SK-N-SH (cell line): Measurements from ENCODE around the gene TRPT1. TPM values are rescaled to one million over a fixed set of nuclear protein-coding genes. Genes with fewer than 3 reads are reported as not detected.

Source experiments
- CTCF ChIA-PET: fragments of 300-600, 350-600 bp; formaldehyde crosslinking; extraction: SDS; loops from one replicate; lab custom pipeline; 2021; lab: Yijun Ruan, JAX
- POLR2A ChIA-PET: fragments of 350-600 bp; sonication (Branson Sonifier 250); formaldehyde crosslinking; extraction: SDS; loops from one replicate; lab custom pipeline; 2020; ENCODE audit warnings: antibody characterized with exemption, inconsistent platforms; lab: Yijun Ruan, JAX
- DNase-seq: peaks from one replicate; pipeline ENCODE4 v3.0.0; 2012
- H2AFZ ChIP-seq: fragments of 200-600 bp; sonication (generic); 2 replicates; pipeline ENCODE4 v1.8.1; 2016; ENCODE audit warnings: antibody characterized with exemption, mild to moderate bottlenecking, low read depth
- H3F3A ChIP-seq: fragments of 200-600 bp; sonication (generic); replicated peaks from 2 replicates; pipeline ENCODE3; 2016; ENCODE audit warnings: antibody characterized with exemption, mild to moderate bottlenecking; ENCODE audit not compliant: insufficient read depth
- H3K27ac ChIP-seq, 2 experiments: fragments of 200-500 bp in 1 of 2; fragments of 200-600 bp in 1 of 2; sonication (Bioruptor generic) in 1 of 2; sonication (generic), shearing (Covaris generic) in 1 of 2; 2 replicates each; pipeline versions ENCODE4 v1.5.1 to v1.6.1; 2014 to 2016; ENCODE audit warnings: low read depth in 2 of 2, inconsistent platforms in 1 of 2, low read length in 1 of 2, mild to moderate bottlenecking in 1 of 2, mixed read lengths in 1 of 2
- H3K27me3 ChIP-seq: fragments of 200-600 bp; sonication (generic), shearing (Covaris generic); 2 replicates; pipeline ENCODE4 v1.6.1; 2016; ENCODE audit warnings: mixed run types; ENCODE audit not compliant: insufficient read depth
- H3K36me3 ChIP-seq, 2 experiments: fragments of 200-500 bp in 1 of 2; fragments of 200-600 bp in 1 of 2; sonication (Bioruptor generic) in 1 of 2; sonication (generic) in 1 of 2; replicated peaks in 1 of 2; 2 replicates each; pipeline versions ENCODE3 to v1.5.1; 2014 to 2016; ENCODE audit warnings: low read length in 1 of 2, mild to moderate bottlenecking in 1 of 2; ENCODE audit not compliant: insufficient read depth in 2 of 2, control insufficient read depth in 1 of 2
- H3K4me1 ChIP-seq, 2 experiments: fragments of 200-500 bp in 1 of 2; fragments of 200-600 bp in 1 of 2; sonication (Bioruptor generic) in 1 of 2; sonication (generic), shearing (Covaris generic) in 1 of 2; 2 replicates each; pipeline versions ENCODE4 v1.5.1 to v1.6.1; 2014 to 2016; ENCODE audit warnings: low read depth in 1 of 2, low read length in 1 of 2, mixed run types in 1 of 2; ENCODE audit not compliant: insufficient read depth in 2 of 2, control insufficient read depth in 1 of 2
- H3K4me2 ChIP-seq: fragments of 200-600 bp; sonication (generic), shearing (Covaris generic); 2 replicates; pipeline ENCODE4 v1.6.1; 2017; ENCODE audit warnings: mixed run types
- H3K4me3 ChIP-seq, 2 experiments: fragments of 200-500 bp in 1 of 2; fragments of 200-600 bp in 1 of 2; sonication (Bioruptor generic) in 1 of 2; sonication (generic), shearing (Covaris generic) in 1 of 2; 2 replicates each; pipeline versions ENCODE4 v1.5.1 to v1.8.1; 2014 to 2016; ENCODE audit warnings: low read depth in 2 of 2, inconsistent platforms in 1 of 2, low read length in 1 of 2, mild to moderate bottlenecking in 1 of 2, mixed read lengths in 1 of 2, moderate library complexity in 1 of 2
- H3K79me2 ChIP-seq: fragments of 200-600 bp; sonication (generic); 2 replicates; pipeline ENCODE4 v1.8.1; 2017; ENCODE audit warnings: mild to moderate bottlenecking; ENCODE audit not compliant: insufficient read depth
- H3K9ac ChIP-seq: fragments of 200-600 bp; sonication (generic); 2 replicates; pipeline ENCODE4 v1.6.1; 2017; ENCODE audit warnings: mixed run types
- H3K9me2 ChIP-seq: fragments of 200-600 bp; sonication (generic); 2 replicates; pipeline ENCODE4 v1.6.1; 2017; ENCODE audit warnings: mixed run types
- H3K9me3 ChIP-seq: fragments of 200-600 bp; sonication (generic); 2 replicates; pipeline ENCODE4 v1.6.1; 2017; ENCODE audit warnings: mixed run types, mild to moderate bottlenecking, moderate library complexity
- H4K20me1 ChIP-seq: fragments of 200-600 bp; sonication (generic); 2 replicates; pipeline ENCODE4 v1.6.1; 2017; ENCODE audit warnings: mild to moderate bottlenecking, mixed run types; ENCODE audit not compliant: insufficient read depth
- ELF1 ChIP-seq: IDR thresholded peaks from 2 replicates; pipeline ENCODE4 v1.4.0; 2012
- FOXM1 ChIP-seq: IDR thresholded peaks from 2 replicates; pipeline ENCODE4 v1.4.0; 2012; ENCODE audit warnings: low read depth, mild to moderate bottlenecking
- MXI1 ChIP-seq: IDR thresholded peaks from 2 replicates; pipeline ENCODE4 v1.6.1; 2012; ENCODE audit warnings: mild to moderate bottlenecking, low read depth, low read length, improper control_type of control experiment
- POLR2AphosphoS5 ChIP-seq: IDR thresholded peaks from 2 replicates; pipeline ENCODE4 v1.6.1; 2012; ENCODE audit warnings: low read depth, low read length
- SIN3A ChIP-seq: IDR thresholded peaks from 2 replicates; pipeline ENCODE4 v1.6.1; 2012; ENCODE audit warnings: low read depth, mild to moderate bottlenecking, low read length, moderate library complexity, borderline replicate concordance
- TAF1 ChIP-seq: IDR thresholded peaks from 2 replicates; pipeline ENCODE4 v1.6.1; 2012; ENCODE audit warnings: low read depth, mild to moderate bottlenecking, low read length, moderate library complexity, borderline replicate concordance
- YY1 ChIP-seq: IDR thresholded peaks from 2 replicates; pipeline ENCODE4 v1.4.0; 2012; ENCODE audit warnings: low read depth, mild to moderate bottlenecking
- WGBS: methylation state at CpG from one replicate; pipeline ENCODE4 v1.1.6; 2017; ENCODE audit warnings: low lambda C conversion rate; 5-methylcytosine and 5-hydroxymethylcytosine counted together
- polyA plus RNA-seq, 3 experiments: library from polyadenylated mRNA; depleted of rRNA; stranded (reverse); fragments of >200 nt; gene quantifications; 2 replicates each; pipeline ENCODE4 v1.2.3, GENCODE V29; 2012
- TF ChIP-seq, protein P1 (sequence below): fragments of 150-350 bp; IDR thresholded peaks from 2 replicates; pipeline ENCODE4 v1.6.1; 2017; ENCODE audit warnings: antibody characterized with exemption, low read length, low read depth, borderline replicate concordance
- TF ChIP-seq, protein P2 (sequence below): fragments of 200-600 bp; sonication (generic); IDR thresholded peaks from 2 replicates; pipeline ENCODE4 v1.6.1; 2017; ENCODE audit warnings: antibody characterized with exemption, mild to moderate bottlenecking, moderate library complexity
- TF ChIP-seq, protein P3 (sequence below): IDR thresholded peaks from 2 replicates; pipeline ENCODE4 v1.4.0; 2012; ENCODE audit warnings: low read depth, borderline replicate concordance
- TF ChIP-seq, protein P4 (sequence below): IDR thresholded peaks from 2 replicates; pipeline ENCODE4 v1.6.1; 2012; ENCODE audit warnings: mild to moderate bottlenecking, low read depth, low read length, moderate library complexity
- TF ChIP-seq, protein P5 (sequence below): IDR thresholded peaks from 2 replicates; pipeline ENCODE4; 2012
- TF ChIP-seq, protein P6 (sequence below): IDR thresholded peaks from 2 replicates; pipeline ENCODE4 v1.4.0; 2012; ENCODE audit warnings: low read depth

TRPT1 gene
- polyA plus RNA-seq, 1 of the 3 experiments (the other 2 are of a cell fraction) = 62.4 TPM

DNA sequence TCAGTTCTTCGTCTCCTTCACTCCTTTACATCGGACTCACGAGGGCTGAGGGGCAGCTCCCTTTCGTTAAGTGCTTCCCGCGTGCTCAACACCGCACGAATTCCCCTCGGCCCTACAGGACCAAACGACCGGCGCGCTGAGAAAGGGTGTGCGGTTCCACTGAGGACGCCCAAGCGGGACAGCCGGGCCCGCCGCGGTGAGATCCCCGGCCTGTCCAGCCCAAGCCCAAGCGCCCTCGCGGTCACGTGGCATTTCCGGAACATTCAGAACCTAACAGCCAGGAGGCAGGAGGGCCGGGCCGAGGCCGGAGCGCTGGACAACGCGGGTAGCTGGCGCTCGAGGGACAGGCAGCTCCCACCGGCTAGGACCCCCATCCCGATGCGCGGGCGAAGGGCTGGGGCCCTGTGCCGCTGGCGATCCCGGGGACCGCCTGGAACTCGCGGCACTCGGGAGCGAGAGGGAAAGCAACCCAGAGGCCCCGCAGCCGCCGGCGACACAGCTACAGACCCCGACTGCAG lies 40.8 kb downstream of the TRPT1 start:
- Histone ChIP-seq H4K20me1 (peaks cover 15% of the 10 kb centered on the region), H3K9me3 (no peaks in the 10 kb centered on the region), H2AFZ (peak overlapping the region; percentile 32; the same call in 1 of the 2 replicates), H3F3A (peaks cover 22% of the 10 kb centered on the region), H3K9me2 (no peaks in the 10 kb centered on the region), H3K9ac (peak overlapping the region; percentile 78), H3K4me3 (peak overlapping the region; percentile 59 to 67), H3K79me2 (peaks cover 36% of the 10 kb centered on the region), H3K27ac (peak overlapping the region; percentile 88 to 90), H3K4me1 (peaks cover 14 to 31% of the 10 kb centered on the region in 2 experiments; a peak in 3 of 4 replicates), H3K27me3 (no peaks in the 10 kb centered on the region), H3K4me2 (peak overlapping the region; percentile 83), H3K36me3 (peaks cover 0 to 8% of the 10 kb centered on the region in 2 experiments)
- DNase-seq = no peak
- 2% methylated on average over 27 of the region's 52 CpGs for WGBS
- CTCF ChIA-PET = interaction anchor here (0.9 to 2.7 kb wide), 9 partner anchors 10 to 241 kb away, joined by 3 to 10 read pairs (median 5); partner anchors contain the start of gene FERMT3
- TF ChIP-seq, protein P1, sequence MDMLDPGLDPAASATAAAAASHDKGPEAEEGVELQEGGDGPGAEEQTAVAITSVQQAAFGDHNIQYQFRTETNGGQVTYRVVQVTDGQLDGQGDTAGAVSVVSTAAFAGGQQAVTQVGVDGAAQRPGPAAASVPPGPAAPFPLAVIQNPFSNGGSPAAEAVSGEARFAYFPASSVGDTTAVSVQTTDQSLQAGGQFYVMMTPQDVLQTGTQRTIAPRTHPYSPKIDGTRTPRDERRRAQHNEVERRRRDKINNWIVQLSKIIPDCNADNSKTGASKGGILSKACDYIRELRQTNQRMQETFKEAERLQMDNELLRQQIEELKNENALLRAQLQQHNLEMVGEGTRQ = peak; percentile 21; the same call in 1 of the 2 replicates
- TF ChIP-seq, protein P2, sequence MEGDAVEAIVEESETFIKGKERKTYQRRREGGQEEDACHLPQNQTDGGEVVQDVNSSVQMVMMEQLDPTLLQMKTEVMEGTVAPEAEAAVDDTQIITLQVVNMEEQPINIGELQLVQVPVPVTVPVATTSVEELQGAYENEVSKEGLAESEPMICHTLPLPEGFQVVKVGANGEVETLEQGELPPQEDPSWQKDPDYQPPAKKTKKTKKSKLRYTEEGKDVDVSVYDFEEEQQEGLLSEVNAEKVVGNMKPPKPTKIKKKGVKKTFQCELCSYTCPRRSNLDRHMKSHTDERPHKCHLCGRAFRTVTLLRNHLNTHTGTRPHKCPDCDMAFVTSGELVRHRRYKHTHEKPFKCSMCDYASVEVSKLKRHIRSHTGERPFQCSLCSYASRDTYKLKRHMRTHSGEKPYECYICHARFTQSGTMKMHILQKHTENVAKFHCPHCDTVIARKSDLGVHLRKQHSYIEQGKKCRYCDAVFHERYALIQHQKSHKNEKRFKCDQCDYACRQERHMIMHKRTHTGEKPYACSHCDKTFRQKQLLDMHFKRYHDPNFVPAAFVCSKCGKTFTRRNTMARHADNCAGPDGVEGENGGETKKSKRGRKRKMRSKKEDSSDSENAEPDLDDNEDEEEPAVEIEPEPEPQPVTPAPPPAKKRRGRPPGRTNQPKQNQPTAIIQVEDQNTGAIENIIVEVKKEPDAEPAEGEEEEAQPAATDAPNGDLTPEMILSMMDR = peak; percentile 34
- TF ChIP-seq ELF1 (peak; percentile 26; the same call in 1 of the 2 replicates), YY1 (peak; percentile 54; the same call in 1 of the 2 replicates), SIN3A (no peak), MXI1 (peak; percentile 81), FOXM1 (no peak), TAF1 (peak; percentile 98), POLR2AphosphoS5 (peak; percentile 98)
- TF ChIP-seq, protein P3, sequence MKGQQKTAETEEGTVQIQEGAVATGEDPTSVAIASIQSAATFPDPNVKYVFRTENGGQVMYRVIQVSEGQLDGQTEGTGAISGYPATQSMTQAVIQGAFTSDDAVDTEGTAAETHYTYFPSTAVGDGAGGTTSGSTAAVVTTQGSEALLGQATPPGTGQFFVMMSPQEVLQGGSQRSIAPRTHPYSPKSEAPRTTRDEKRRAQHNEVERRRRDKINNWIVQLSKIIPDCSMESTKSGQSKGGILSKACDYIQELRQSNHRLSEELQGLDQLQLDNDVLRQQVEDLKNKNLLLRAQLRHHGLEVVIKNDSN = peak; percentile 91
- TF ChIP-seq, protein P4, sequence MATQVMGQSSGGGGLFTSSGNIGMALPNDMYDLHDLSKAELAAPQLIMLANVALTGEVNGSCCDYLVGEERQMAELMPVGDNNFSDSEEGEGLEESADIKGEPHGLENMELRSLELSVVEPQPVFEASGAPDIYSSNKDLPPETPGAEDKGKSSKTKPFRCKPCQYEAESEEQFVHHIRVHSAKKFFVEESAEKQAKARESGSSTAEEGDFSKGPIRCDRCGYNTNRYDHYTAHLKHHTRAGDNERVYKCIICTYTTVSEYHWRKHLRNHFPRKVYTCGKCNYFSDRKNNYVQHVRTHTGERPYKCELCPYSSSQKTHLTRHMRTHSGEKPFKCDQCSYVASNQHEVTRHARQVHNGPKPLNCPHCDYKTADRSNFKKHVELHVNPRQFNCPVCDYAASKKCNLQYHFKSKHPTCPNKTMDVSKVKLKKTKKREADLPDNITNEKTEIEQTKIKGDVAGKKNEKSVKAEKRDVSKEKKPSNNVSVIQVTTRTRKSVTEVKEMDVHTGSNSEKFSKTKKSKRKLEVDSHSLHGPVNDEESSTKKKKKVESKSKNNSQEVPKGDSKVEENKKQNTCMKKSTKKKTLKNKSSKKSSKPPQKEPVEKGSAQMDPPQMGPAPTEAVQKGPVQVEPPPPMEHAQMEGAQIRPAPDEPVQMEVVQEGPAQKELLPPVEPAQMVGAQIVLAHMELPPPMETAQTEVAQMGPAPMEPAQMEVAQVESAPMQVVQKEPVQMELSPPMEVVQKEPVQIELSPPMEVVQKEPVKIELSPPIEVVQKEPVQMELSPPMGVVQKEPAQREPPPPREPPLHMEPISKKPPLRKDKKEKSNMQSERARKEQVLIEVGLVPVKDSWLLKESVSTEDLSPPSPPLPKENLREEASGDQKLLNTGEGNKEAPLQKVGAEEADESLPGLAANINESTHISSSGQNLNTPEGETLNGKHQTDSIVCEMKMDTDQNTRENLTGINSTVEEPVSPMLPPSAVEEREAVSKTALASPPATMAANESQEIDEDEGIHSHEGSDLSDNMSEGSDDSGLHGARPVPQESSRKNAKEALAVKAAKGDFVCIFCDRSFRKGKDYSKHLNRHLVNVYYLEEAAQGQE = peak; percentile 61
- TF ChIP-seq, protein P5, sequence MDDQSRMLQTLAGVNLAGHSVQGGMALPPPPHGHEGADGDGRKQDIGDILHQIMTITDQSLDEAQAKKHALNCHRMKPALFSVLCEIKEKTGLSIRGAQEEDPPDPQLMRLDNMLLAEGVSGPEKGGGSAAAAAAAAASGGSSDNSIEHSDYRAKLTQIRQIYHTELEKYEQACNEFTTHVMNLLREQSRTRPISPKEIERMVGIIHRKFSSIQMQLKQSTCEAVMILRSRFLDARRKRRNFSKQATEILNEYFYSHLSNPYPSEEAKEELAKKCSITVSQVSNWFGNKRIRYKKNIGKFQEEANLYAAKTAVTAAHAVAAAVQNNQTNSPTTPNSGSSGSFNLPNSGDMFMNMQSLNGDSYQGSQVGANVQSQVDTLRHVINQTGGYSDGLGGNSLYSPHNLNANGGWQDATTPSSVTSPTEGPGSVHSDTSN = no peak
- TF ChIP-seq, protein P6, sequence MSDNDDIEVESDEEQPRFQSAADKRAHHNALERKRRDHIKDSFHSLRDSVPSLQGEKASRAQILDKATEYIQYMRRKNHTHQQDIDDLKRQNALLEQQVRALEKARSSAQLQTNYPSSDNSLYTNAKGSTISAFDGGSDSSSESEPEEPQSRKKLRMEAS = peak; percentile 99
- POLR2A ChIA-PET = interaction anchor here (0.6 to 1.9 kb wide), 15 partner anchors 16 to 1315 kb away, joined by 3 to 9 read pairs (median 3); partner anchors contain the start of gene NUDT22
